MM.1S (cell line): Measurements from ENCODE around the gene DHRS1.

Experiments
- CTCF ChIP-seq: fragments of 300-600 bp; sonication (generic); IDR thresholded peaks from 2 replicates; pipeline ENCODE4 v1.5.1; 2016; ENCODE audit warnings: antibody characterized with exemption, low read length, mixed read lengths
- EZH2 ChIP-seq: fragments of 300-600 bp; sonication (generic); optimal IDR thresholded peaks from 2 replicates; pipeline ENCODE3; 2017; ENCODE audit warnings: low read depth, mild to moderate bottlenecking, antibody characterized with exemption, low read length, mixed read lengths

- no peak for TF ChIP-seq CTCF
- TF ChIP-seq EZH2: no peak
Measured at GRCh38 chr14:24299255-24300191, at the start of gene DHRS1, which contains the start of gene NOP9.
